ENCODE results near the gene SKAP2. TPM values are rescaled to one million over a fixed set of nuclear protein-coding genes. Genes with fewer than 3 reads are reported as not detected.

The SKAP2 gene
- total and polyA plus RNA-seq, 10 of the 15 experiments (the other 5 are each of a cell fraction or from before 2014, with no cell fraction given), result 10.9 to 40.6 (median 23.5) TPM

GRCh38 chr7:26664735-26665416, 199.5 kb downstream of the SKAP2 start:
- no peak overlapping the region for H2AFZ ChIP-seq (ENCODE audit: control insufficient read depth, low read depth, low read length)
- SMC1A ChIA-PET (ENCODE audit: uncharacterized antibody, unreplicated experiment), result interaction anchor here (1.1 to 4.8 kb wide), 3 partner anchors 10 to 295 kb away, joined by 3 to 42 read pairs (median 3); no protein-coding TSS in a partner anchor
- TF ChIP-seq NFYB (IDR thresholded peaks at IDR 0.05; ENCODE audit: insufficient read depth, low read depth, low read length) (no peak), ETV6 (conservative IDR thresholded peaks at IDR 0.05 in 1 of 2, IDR thresholded peaks at IDR 0.05 in 1 of 2; ENCODE audit: borderline replicate concordance in 1 of 2, low read depth in 1 of 2) (no peak), NFYA (IDR thresholded peaks at IDR 0.05; ENCODE audit: borderline replicate concordance, low read depth, low read length) (no peak), ZNF384 (IDR thresholded peaks at IDR 0.05; ENCODE audit: borderline replicate concordance, low read depth, low read length) (no peak), NR2C2 (IDR thresholded peaks at IDR 0.05; ENCODE audit: borderline replicate concordance, control insufficient read depth, insufficient read length, low read depth) (no peak), SMC3 (IDR thresholded peaks at IDR 0.05; ENCODE audit: borderline replicate concordance, low read length) (no peak), CBFB (IDR thresholded peaks at IDR 0.05; ENCODE audit: low read depth) (no peak)
- no peaks in the 10 kb centered on the region for H3K79me2 ChIP-seq (ENCODE audit: control insufficient read depth, insufficient read depth, low read length)
- H3K9ac ChIP-seq (ENCODE audit: control insufficient read depth, insufficient read depth, low read length), result no peak overlapping the region
- CTCF ChIA-PET, result interaction anchor here (0.8 to 5.4 kb wide), 7 partner anchors 8 to 486 kb away, joined by 3 to 66 read pairs (median 4); no protein-coding TSS in a partner anchor
- H3K27ac ChIP-seq (ENCODE audit: control insufficient read depth, insufficient read depth), result no peak overlapping the region
- in situ Hi-C loops (cut with MboI) (loop anchor here (5.0 to 10.0 kb wide), 3 partner anchors 298 to 770 kb away; no protein-coding TSS in a partner anchor), intact Hi-C loops (cut with micrococcal nuclease; ENCODE audit: unreplicated experiment) (loop anchor here (5.0 to 10.0 kb wide), 4 partner anchors 163 to 600 kb away; partner anchors contain the start of genes CBX3 and HNRNPA2B1)
- no TSS peak for BruUV-seq (replicated peaks)
- FAIRE-seq (peak; percentile 38), DNase-seq (ENCODE audit: low read depth, low spot score) (no peak), ATAC-seq (peak; percentile 69)
- RAD21 ChIA-PET (ENCODE audit: unreplicated experiment), result interaction anchor here (0.7 to 2.4 kb wide), 4 partner anchors 18 to 772 kb away, joined by 3 to 11 read pairs (median 3); no protein-coding TSS in a partner anchor
- no peak overlapping the region for H3K4me3 ChIP-seq
- H3K36me3 ChIP-seq (ENCODE audit: control insufficient read depth in 2 of 2, insufficient read depth in 2 of 2, low read length in 1 of 2), result no peaks in the 10 kb centered on the region
- H3K4me2 ChIP-seq (ENCODE audit: control insufficient read depth, insufficient read depth), result peak overlapping the region; percentile 57; the same call in 1 of the 2 replicates
- POLR2A ChIA-PET, result no interaction called here
- H4K20me1 ChIP-seq (ENCODE audit: control insufficient read depth, insufficient read depth), result no peaks in the 10 kb centered on the region
- H3K4me1 ChIP-seq (ENCODE audit: control insufficient read depth, insufficient read depth, low read length), result no peaks in the 10 kb centered on the region
- H3K27me3 ChIP-seq (replicated peaks in 1 of 2; ENCODE audit: control insufficient read depth in 2 of 2, insufficient read depth in 2 of 2, low read length in 1 of 2), result no peaks in the 10 kb centered on the region
- 66% methylated on average over 5 of the region's 5 CpGs for WGBS (ENCODE audit: insufficient coverage, insufficient replicate concordance, low lambda C conversion rate, missing lambda C conversion rate)
- no peaks in the 10 kb centered on the region for H3K9me3 ChIP-seq (replicated peaks; ENCODE audit: control insufficient read depth, insufficient read depth, low read length)

Data from GM12878 (cell line).